GM23248 (cell line): ENCODE results near the gene FBF1. TPM values are rescaled to one million over a fixed set of nuclear protein-coding genes. Genes with fewer than 3 reads are reported as not detected.

Source experiments
- DNase-seq: peaks from one replicate; pipeline ENCODE4 v3.0.0-alpha.2; 2015
- H2AFZ ChIP-seq: fragments of 200-600 bp; sonication (generic); 2 replicates; pipeline ENCODE4 v1.6.1; 2016; ENCODE audit warnings: antibody characterized with exemption
- H3F3A ChIP-seq: fragments of 200-600 bp; sonication (generic); 2 replicates; pipeline ENCODE4 v1.6.1; 2016; ENCODE audit warnings: mild to moderate bottlenecking, antibody characterized with exemption, mixed run types; ENCODE audit not compliant: insufficient read depth
- H3K27ac ChIP-seq: fragments of 200-600 bp; sonication (generic); 2 replicates; pipeline ENCODE4 v1.5.1; 2016; ENCODE audit warnings: mild to moderate bottlenecking
- H3K27me3 ChIP-seq: fragments of 200-600 bp; sonication (generic); replicated peaks from 2 replicates; pipeline ENCODE4 v1.6.1; 2016; ENCODE audit warnings: mild to moderate bottlenecking; ENCODE audit not compliant: insufficient read depth
- H3K36me3 ChIP-seq: fragments of 200-600 bp; sonication (generic); 2 replicates; pipeline ENCODE4 v1.6.1; 2016; ENCODE audit warnings: low read depth, mild to moderate bottlenecking
- H3K4me1 ChIP-seq: fragments of 200-600 bp; sonication (generic); 2 replicates; pipeline ENCODE4 v1.6.1; 2016; ENCODE audit warnings: mild to moderate bottlenecking; ENCODE audit not compliant: insufficient read depth
- H3K4me2 ChIP-seq: fragments of 200-600 bp; sonication (generic); one replicate; pipeline ENCODE4 v1.6.1; 2016; ENCODE audit warnings: mild to moderate bottlenecking; ENCODE audit not compliant: unreplicated experiment
- H3K4me3 ChIP-seq: fragments of 200-600 bp; sonication (generic); 2 replicates; pipeline ENCODE4 v1.5.1; 2016; ENCODE audit warnings: mild to moderate bottlenecking
- H3K79me2 ChIP-seq: fragments of 200-600 bp; sonication (generic); 2 replicates; pipeline ENCODE4 v1.6.1; 2016; ENCODE audit warnings: mild to moderate bottlenecking; ENCODE audit not compliant: insufficient read depth
- H3K9ac ChIP-seq: fragments of 200-600 bp; sonication (generic); 2 replicates; pipeline ENCODE4 v1.6.1; 2016; ENCODE audit warnings: mild to moderate bottlenecking
- H3K9me2 ChIP-seq: fragments of 200-600 bp; sonication (generic); 2 replicates; pipeline ENCODE4 v1.6.1; 2016; ENCODE audit warnings: mixed run types, mild to moderate bottlenecking, moderate library complexity; ENCODE audit not compliant: insufficient read depth
- H3K9me3 ChIP-seq: fragments of 200-600 bp; sonication (generic); one replicate; pipeline ENCODE4 v1.6.1; 2017; ENCODE audit warnings: low read depth
- H4K20me1 ChIP-seq: fragments of 200-600 bp; sonication (generic); 2 replicates; pipeline ENCODE4 v1.6.0; 2016; ENCODE audit not compliant: insufficient read depth
- EZH2 ChIP-seq: fragments of 200-600 bp; sonication (generic); IDR thresholded peaks from 2 replicates; pipeline ENCODE4 v1.6.1; 2018; ENCODE audit warnings: antibody characterized with exemption, mild to moderate bottlenecking; ENCODE audit not compliant: insufficient read depth, poor library complexity, severe bottlenecking
- EZH2phosphoT487 ChIP-seq: fragments of 200-600 bp; sonication (generic); IDR thresholded peaks from 2 replicates; pipeline ENCODE4 v1.6.1; 2018; ENCODE audit warnings: antibody characterized with exemption, moderate library complexity, mild to moderate bottlenecking, low read depth; ENCODE audit not compliant: insufficient read depth
- WGBS, 2 experiments: methylation state at CpG; one replicate each; pipeline ENCODE4 v1.1.6; 2015 to 2017; ENCODE audit warnings: low lambda C conversion rate in 2 of 2, low coverage in 1 of 2; ENCODE audit errors: missing lambda C conversion rate in 2 of 2; 5-methylcytosine and 5-hydroxymethylcytosine counted together
- in situ Hi-C: fragments of 300-500 bp; cut with MboI; formaldehyde crosslinking; loops from 2 replicates; pipeline ENCODE4 v1.15.0; 2020
- polyA plus RNA-seq: library from polyadenylated mRNA; unstranded; fragments of >200 nt; fragmentation: Nextera tagmentation; extraction: Ambion mirVana; gene quantifications from 2 replicates; pipeline ENCODE4 v1.2.1, GENCODE V29; 2016
- total RNA-seq: library from RNA; depleted of rRNA; stranded (reverse); fragments of >200 nt; shearing (Covaris generic); gene quantifications from 2 replicates; pipeline ENCODE4 v1.2.3, GENCODE V29; 2014

The FBF1 gene
- total and polyA plus RNA-seq, 2 experiments from 2014 or later = 4.3 to 8.3 TPM

DNA sequence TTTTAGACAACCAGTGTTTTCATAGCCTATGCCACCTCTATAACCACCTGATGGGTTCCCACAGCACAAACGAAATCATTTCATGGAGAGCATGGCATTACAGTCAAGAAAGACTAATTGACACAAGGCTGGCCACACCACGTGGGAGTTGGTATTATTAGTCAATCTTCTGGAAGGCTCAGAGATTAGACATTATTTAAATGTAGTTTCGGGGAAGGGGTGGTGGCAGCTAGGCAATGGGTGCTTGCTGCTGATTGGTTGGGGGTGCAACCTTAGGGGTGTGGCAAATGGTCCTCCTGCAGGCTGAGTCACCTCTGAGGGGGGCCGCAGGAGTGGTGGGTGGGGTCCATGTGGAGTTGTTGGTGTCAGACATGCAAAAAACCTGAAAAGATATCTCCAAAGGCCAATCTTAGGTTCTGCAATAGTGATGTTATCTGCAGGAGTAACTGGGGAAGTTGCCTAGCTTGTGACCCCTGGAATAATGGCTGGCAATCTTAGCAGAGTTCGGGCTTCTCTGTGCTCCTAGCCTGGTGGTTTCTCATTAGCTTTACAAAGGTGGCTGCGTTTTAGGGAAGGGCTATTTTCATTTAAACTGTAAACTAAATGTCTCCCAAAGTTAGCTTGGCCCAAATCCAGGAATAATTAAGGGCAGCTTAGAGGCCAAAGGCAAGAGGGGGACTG lies 42.8 kb upstream of the FBF1 start:
- H3K9ac ChIP-seq = peak overlapping the region; percentile 49; the same call in 1 of the 2 replicates
- no peaks in the 10 kb centered on the region for H4K20me1 ChIP-seq
- peaks cover 40% of the 10 kb centered on the region for H3F3A ChIP-seq
- H3K27ac ChIP-seq = peak overlapping the region; percentile 99
- TF ChIP-seq EZH2 (no peak), EZH2phosphoT487 (no peak)
- H3K9me2 ChIP-seq = no peaks in the 10 kb centered on the region
- H3K27me3 ChIP-seq = no peaks in the 10 kb centered on the region
- peak overlapping the region; percentile 17 for H3K4me2 ChIP-seq
- H3K4me1 ChIP-seq = peaks cover 41% of the 10 kb centered on the region
- 6% methylated on average over 6 of the region's 6 CpGs for WGBS, 2 experiments
- DNase-seq = peak; percentile 63
- in situ Hi-C loops = no loop called here
- no peaks in the 10 kb centered on the region for H3K36me3 ChIP-seq
- peaks cover 14% of the 10 kb centered on the region for H3K79me2 ChIP-seq
- H3K9me3 ChIP-seq = no peaks in the 10 kb centered on the region
- no peak overlapping the region for H3K4me3 ChIP-seq
- no peak overlapping the region for H2AFZ ChIP-seq

DNA sequence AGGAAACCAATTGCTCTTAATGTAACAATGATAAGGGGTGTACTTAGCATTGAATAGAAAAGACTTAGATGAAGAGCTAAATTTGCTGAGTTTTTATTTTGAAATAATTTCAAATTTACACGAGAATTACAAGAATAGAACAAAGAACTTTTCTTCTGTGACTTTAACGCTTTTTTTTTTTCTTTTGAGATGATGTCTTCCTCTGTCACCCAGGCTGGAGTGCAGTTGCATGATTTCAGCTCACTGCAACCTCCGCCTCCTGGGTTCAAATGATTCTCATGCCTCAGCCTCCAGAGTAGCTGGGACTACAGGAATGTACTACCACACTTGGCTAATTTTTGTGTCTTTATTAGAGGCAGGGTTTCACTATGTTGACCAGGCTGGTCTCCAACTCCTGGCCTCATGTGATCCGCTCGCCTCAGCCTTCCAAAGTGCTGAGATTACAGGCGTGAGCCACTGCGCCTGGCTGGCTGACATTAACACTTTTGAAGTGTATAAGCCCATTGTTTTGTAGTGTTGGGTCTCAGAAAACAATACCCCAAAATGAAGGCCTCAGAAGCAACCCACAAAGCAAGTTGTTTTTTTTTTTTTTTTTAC lies 40.3 kb upstream of the FBF1 start:
- DNase-seq = peak; percentile 32
- H3K4me2 ChIP-seq = peak overlapping the region; percentile 90
- H3K36me3 ChIP-seq = no peaks in the 10 kb centered on the region
- peaks cover 48% of the 10 kb centered on the region for H3K4me1 ChIP-seq
- H3K4me3 ChIP-seq = peak overlapping the region; percentile 88; the same call in 1 of the 2 replicates
- no peaks in the 10 kb centered on the region for H3K9me3 ChIP-seq
- 30 to 32% methylated on average over 7 of the region's 7 CpGs for WGBS, 2 experiments
- H2AFZ ChIP-seq = peak overlapping the region; percentile 39
- peak overlapping the region; percentile 99 for H3K27ac ChIP-seq
- H4K20me1 ChIP-seq = no peaks in the 10 kb centered on the region
- H3K27me3 ChIP-seq = no peaks in the 10 kb centered on the region
- in situ Hi-C loops = no loop called here
- peaks cover 43% of the 10 kb centered on the region for H3F3A ChIP-seq
- H3K9me2 ChIP-seq = no peaks in the 10 kb centered on the region
- H3K9ac ChIP-seq = peak overlapping the region; percentile 95
- H3K79me2 ChIP-seq = peaks cover 39% of the 10 kb centered on the region
- TF ChIP-seq EZH2phosphoT487 (no peak), EZH2 (no peak)

DNA sequence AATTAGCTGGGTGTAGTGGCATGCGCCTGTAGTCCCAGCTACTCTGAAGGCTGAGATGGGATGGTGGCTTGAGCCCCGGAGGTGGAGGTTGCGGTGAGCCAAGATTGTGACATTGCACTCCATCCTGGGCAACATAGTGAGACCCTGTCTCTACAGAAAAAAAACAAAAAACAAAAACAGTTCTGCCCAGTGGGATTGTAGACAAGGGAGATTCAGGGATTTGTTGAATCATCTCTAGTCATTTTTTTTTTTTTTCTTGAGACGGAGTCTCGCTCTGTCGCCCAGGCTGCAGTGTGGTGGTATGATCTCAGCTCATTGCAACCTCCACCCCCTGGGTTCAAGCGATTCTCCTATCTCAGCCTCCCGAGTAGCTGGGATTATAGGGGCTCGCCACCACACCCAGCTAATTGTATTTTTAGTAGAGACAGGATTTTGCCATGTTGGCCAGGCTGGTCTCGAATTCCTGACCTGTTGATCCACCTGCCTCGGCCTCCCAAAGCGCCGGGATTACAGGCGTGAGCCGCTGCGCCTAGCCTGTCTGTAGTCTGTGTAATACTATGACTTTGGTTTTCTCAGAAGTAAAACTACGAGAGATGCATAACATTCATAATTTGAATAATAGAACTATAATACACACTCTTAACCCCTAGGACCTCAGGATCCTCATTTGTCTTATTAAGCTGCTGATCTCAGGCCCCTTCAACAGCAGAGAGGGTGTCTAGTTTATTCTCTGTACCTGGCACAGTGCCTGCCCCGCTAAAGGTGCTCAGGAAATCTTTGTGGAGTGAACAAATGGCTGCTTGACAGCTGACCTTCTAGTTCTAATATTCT lies 39.6 kb upstream of the FBF1 start:
- Histone ChIP-seq H3K36me3 (no peaks in the 10 kb centered on the region), H3K4me1 (peaks cover 56% of the 10 kb centered on the region), H4K20me1 (no peaks in the 10 kb centered on the region), H3K9me2 (no peaks in the 10 kb centered on the region), H3K79me2 (peaks cover 46% of the 10 kb centered on the region), H3K9me3 (no peaks in the 10 kb centered on the region), H3K27ac (peak overlapping the region; percentile 99), H2AFZ (peak overlapping the region; percentile 85), H3K9ac (peak overlapping the region; percentile 95), H3F3A (peaks cover 43% of the 10 kb centered on the region), H3K4me2 (peak overlapping the region; percentile 90), H3K27me3 (no peaks in the 10 kb centered on the region), H3K4me3 (peak overlapping the region; percentile 88)
- peak; percentile 60 for DNase-seq
- 47% methylated on average over 18 of the region's 18 CpGs for WGBS, 2 experiments
- TF ChIP-seq EZH2phosphoT487 = no peak
- TF ChIP-seq EZH2 = no peak
- in situ Hi-C loops = no loop called here

- in situ Hi-C loops = no loop called here
- no peak for TF ChIP-seq EZH2phosphoT487
- TF ChIP-seq EZH2 = no peak
- H3K27ac ChIP-seq = peak overlapping the region; percentile 99
- peaks cover 43% of the 10 kb centered on the region for H3F3A ChIP-seq
- no peaks in the 10 kb centered on the region for H3K36me3 ChIP-seq
- H3K9me3 ChIP-seq = no peaks in the 10 kb centered on the region
- peaks cover 45% of the 10 kb centered on the region for H3K79me2 ChIP-seq
- 0 to 2% methylated on average over 19 of the region's 19 CpGs for WGBS, 2 experiments
- peak overlapping the region; percentile 88 for H3K4me3 ChIP-seq
- DNase-seq = peak; percentile 91
- no peaks in the 10 kb centered on the region for H4K20me1 ChIP-seq
- no peaks in the 10 kb centered on the region for H3K27me3 ChIP-seq
- H2AFZ ChIP-seq = peak overlapping the region; percentile 85
- H3K9me2 ChIP-seq = no peaks in the 10 kb centered on the region
- H3K4me2 ChIP-seq = peak overlapping the region; percentile 90
- peaks cover 56% of the 10 kb centered on the region for H3K4me1 ChIP-seq
- H3K9ac ChIP-seq = peak overlapping the region; percentile 95
Measured at GRCh38 chr17:75979705-75980187, 38.9 kb upstream of the FBF1 start.
